Endothelial cell of umbilical vein (primary cell): ENCODE measurements around the gene ZNF778. TPM values are rescaled to one million over a fixed set of nuclear protein-coding genes. Genes with fewer than 3 reads are reported as not detected.

Experiments
- BruUV-seq: library from RNA; stranded (reverse); fragments of 400-500 nt; replicated peaks from 2 replicates; lab custom pipeline; 2021; lab: Mats Ljungman, UMichigan
- CTCF ChIA-PET: fragments of 300-600, 350-600 bp; sonication (Branson Sonifier 250); formaldehyde crosslinking; loops from one replicate; lab custom pipeline; 2021; ENCODE audit warnings: antibody characterized with exemption, inconsistent platforms; lab: Charles Lee
- POLR2A ChIA-PET: fragments of 300-600, 350-600 bp; sonication (Branson Sonifier 250); formaldehyde crosslinking; loops from one replicate; lab custom pipeline; 2021; ENCODE audit warnings: antibody characterized with exemption, inconsistent platforms; lab: Charles Lee
- DNase-seq: peaks from one replicate; pipeline ENCODE4 v3.0.0-alpha.2; 2011; ENCODE audit warnings: low read depth, low spot score
- FAIRE-seq: peaks from 2 replicates; lab custom pipeline; 2011; peaks lifted over from hg19 to GRCh38; lab: Jason Lieb, UNC
- H2AFZ ChIP-seq: 2 replicates; pipeline ENCODE4 v1.6.0; 2012; ENCODE audit warnings: low read depth, low read length, control low read depth, inconsistent platforms
- H3K27ac ChIP-seq: 2 replicates; pipeline ENCODE4 v1.5.1; 2011; ENCODE audit warnings: low read depth, mild to moderate bottlenecking, control low read depth, low read length, moderate library complexity; ENCODE audit not compliant: insufficient read depth
- H3K27me3 ChIP-seq, 2 experiments: 2 replicates each; pipeline versions ENCODE4 v1.6.0 to v1.6.1; 2011; ENCODE audit warnings: low read length in 2 of 2, mixed read lengths in 1 of 2; ENCODE audit not compliant: control insufficient read depth in 2 of 2, insufficient read depth in 2 of 2
- H3K36me3 ChIP-seq, 2 experiments: 2 replicates in 1 of 2; 3 replicates in 1 of 2; pipeline ENCODE4 v1.5.1; 2011; ENCODE audit warnings: low read length in 2 of 2, mild to moderate bottlenecking in 1 of 2, moderate library complexity in 1 of 2; ENCODE audit not compliant: control insufficient read depth in 2 of 2, insufficient read depth in 2 of 2; ENCODE audit errors: extremely low read depth in 1 of 2
- H3K4me1 ChIP-seq: 3 replicates; pipeline ENCODE4 v1.5.1; 2011; ENCODE audit warnings: mild to moderate bottlenecking, low read length; ENCODE audit not compliant: control insufficient read depth, insufficient read depth; ENCODE audit errors: extremely low read depth
- H3K4me2 ChIP-seq: 2 replicates; pipeline ENCODE4 v1.6.1; 2011; ENCODE audit warnings: low read length, control low read depth, mixed read lengths; ENCODE audit not compliant: insufficient read depth
- H3K4me3 ChIP-seq, 3 experiments: fragments of 200-600 bp in 1 of 3; sonication (generic), shearing (Covaris generic) in 1 of 3; replicated peaks in 1 of 3; 2 replicates each; pipeline ENCODE4 v1.5.1; 2011 to 2016; ENCODE audit warnings: control low read depth in 3 of 3, low read length in 3 of 3, mild to moderate bottlenecking in 2 of 3, inconsistent platforms in 1 of 3, low read depth in 1 of 3, moderate library complexity in 1 of 3; ENCODE audit not compliant: insufficient read depth in 1 of 3
- H3K79me2 ChIP-seq: 2 replicates; pipeline ENCODE4 v1.6.0; 2012; ENCODE audit warnings: low read length, inconsistent platforms; ENCODE audit not compliant: control insufficient read depth, insufficient read depth
- H3K9ac ChIP-seq: replicated peaks from 2 replicates; pipeline ENCODE3; 2011; ENCODE audit warnings: low read length, control low read depth; ENCODE audit not compliant: insufficient read depth; ENCODE audit errors: extremely low read depth
- H3K9me1 ChIP-seq: replicated peaks from 3 replicates; pipeline ENCODE4 v1.6.0; 2011; ENCODE audit warnings: mild to moderate bottlenecking, low read length; ENCODE audit not compliant: control insufficient read depth, insufficient read depth; ENCODE audit errors: extremely low read depth
- H3K9me3 ChIP-seq: replicated peaks from 2 replicates; pipeline ENCODE4 v1.5.1; 2012; ENCODE audit warnings: low read length, inconsistent platforms; ENCODE audit not compliant: control insufficient read depth, insufficient read depth
- H4K20me1 ChIP-seq: replicated peaks from 2 replicates; pipeline ENCODE3; 2011; ENCODE audit warnings: mild to moderate bottlenecking, low read length; ENCODE audit not compliant: control insufficient read depth, insufficient read depth; ENCODE audit errors: extremely low read depth
- CTCF ChIP-seq, 2 donors: IDR thresholded peaks; 1 replicate in 1 of 2; 2 replicates in 1 of 2; pipeline ENCODE4 v1.5.1; 2011; ENCODE audit warnings: low read length in 2 of 2, mild to moderate bottlenecking in 2 of 2, moderate library complexity in 2 of 2, control low read depth in 1 of 2, inconsistent platforms in 1 of 2, low read depth in 1 of 2; ENCODE audit not compliant: insufficient read depth in 1 of 2; ENCODE audit errors: extremely low read depth in 1 of 2
- EZH2 ChIP-seq: IDR thresholded peaks from 2 replicates; pipeline ENCODE4 v1.6.1; 2012; ENCODE audit warnings: borderline replicate concordance, low read depth, mild to moderate bottlenecking, moderate library complexity, low read length, inconsistent platforms; ENCODE audit not compliant: severe bottlenecking
- FOS ChIP-seq: IDR thresholded peaks from 2 replicates; pipeline ENCODE4 v1.6.1; 2011; ENCODE audit warnings: mild to moderate bottlenecking, low read length, moderate library complexity, borderline replicate concordance; ENCODE audit not compliant: insufficient read depth
- GATA2 ChIP-seq: IDR thresholded peaks from 2 replicates; pipeline ENCODE4 v1.7.0; 2011; ENCODE audit warnings: low read depth, mild to moderate bottlenecking, moderate library complexity, mixed read lengths, low read length; ENCODE audit not compliant: insufficient read length, insufficient read depth
- JUN ChIP-seq: IDR thresholded peaks from 2 replicates; pipeline ENCODE4 v1.6.1; 2011; ENCODE audit warnings: borderline replicate concordance, low read depth; ENCODE audit not compliant: insufficient read length, insufficient read depth
- MYC ChIP-seq: IDR thresholded peaks from one replicate; pipeline ENCODE4 v1.6.1; 2011; ENCODE audit warnings: mild to moderate bottlenecking, low read depth, low read length
- POLR2A ChIP-seq: IDR thresholded peaks from 2 replicates; pipeline ENCODE4 v1.6.1; 2012; ENCODE audit warnings: low read depth, mild to moderate bottlenecking, control low read depth, low read length
- POLR2AphosphoS5 ChIP-seq: IDR thresholded peaks from 2 replicates; pipeline ENCODE4 v1.6.1; 2012; ENCODE audit warnings: low read depth, mild to moderate bottlenecking, control low read depth, low read length, moderate library complexity; ENCODE audit not compliant: insufficient read depth
- dilution Hi-C: fragments of 300-500 bp; cut with MboI; formaldehyde crosslinking; loops from one replicate; pipeline ENCODE4 v1.15.0; 2019; ENCODE audit warnings: low sequenced_read_pairs; ENCODE audit not compliant: extremely low pct_ligation_motif_present
- intact Hi-C: fragments of 100-400 bp; cut with micrococcal nuclease; formaldehyde crosslinking; loops from one replicate; pipeline ENCODE4 v1.10.0; 2022
- polyA plus RNA-seq, 4 experiments: library from polyadenylated mRNA; depleted of rRNA in 3 of 4; stranded (reverse) in 3 of 4; unstranded in 1 of 4; fragments of >200 nt; gene quantifications; 2 replicates each; pipeline versions ENCODE4 v1.2.1 to v1.2.3, GENCODE V29; 2011 to 2012; ENCODE audit warnings: missing spikeins in 1 of 4
- total RNA-seq: library from RNA; stranded (reverse); gene quantifications from 2 replicates; pipeline ENCODE4 v1.2.3, GENCODE V29; 2021
- TF ChIP-seq, protein P1 (sequence below): IDR thresholded peaks from 2 replicates; pipeline ENCODE4 v1.6.1; 2011; ENCODE audit not compliant: insufficient read depth, insufficient read length

The ZNF778 gene
- total and polyA plus RNA-seq, 2 donors (not counting 3 experiments of a cell fraction or from before 2014, with no cell fraction given) = 3.8 to 10.9 TPM

DNA sequence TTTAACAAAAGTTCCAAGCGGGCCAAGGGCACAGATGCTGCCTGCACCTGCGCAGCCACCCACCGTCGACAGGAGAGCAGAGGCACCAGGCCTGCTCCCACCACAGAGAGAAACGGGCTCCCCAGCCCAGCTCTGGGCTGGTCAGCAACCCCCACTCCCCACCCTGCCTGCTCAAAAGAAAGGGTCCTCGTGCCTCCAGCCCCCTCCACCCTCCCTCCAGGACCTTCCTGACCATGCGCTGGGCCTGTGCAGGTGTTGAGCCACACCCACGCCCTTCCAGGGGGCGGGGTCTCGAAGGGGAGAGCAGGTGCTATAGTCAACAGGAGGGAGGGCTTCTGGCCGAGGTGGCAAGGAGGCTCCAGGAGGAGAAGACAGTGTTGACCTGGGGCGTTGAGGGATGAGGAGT lies 25.3 kb downstream of the ZNF778 start:
- POLR2A ChIA-PET = no interaction called here

More for the DNA sequence above, 25.3 kb downstream of the ZNF778 start:
- DNase-seq (no peak), FAIRE-seq (no peak)
- intact Hi-C loops (no loop called here), dilution Hi-C loops (no loop called here)
- CTCF ChIA-PET = no interaction called here
- Histone ChIP-seq H3K9me3 (no peaks in the 10 kb centered on the region), H3K79me2 (no peaks in the 10 kb centered on the region), H3K4me1 (peaks cover 5% of the 10 kb centered on the region), H3K9ac (no peak overlapping the region), H3K4me3 (no peak overlapping the region), H3K27ac (no peak overlapping the region), H3K4me2 (no peak overlapping the region), H3K36me3 (no peaks in the 10 kb centered on the region), H4K20me1 (no peaks in the 10 kb centered on the region), H3K27me3 (no peaks in the 10 kb centered on the region), H2AFZ (no peak overlapping the region), H3K9me1 (no peaks in the 10 kb centered on the region)
- TF ChIP-seq CTCF (IDR thresholded peaks at IDR 0.05; ENCODE audit: extremely low read depth in 1 of 2, insufficient read depth in 1 of 2, low read depth in 1 of 2, low read length in 2 of 2) (no peak), GATA2 (no peak), FOS (no peak), POLR2A (no peak), JUN (no peak), EZH2 (no peak), POLR2AphosphoS5 (no peak), MYC (no peak)
- TF ChIP-seq, protein P1, sequence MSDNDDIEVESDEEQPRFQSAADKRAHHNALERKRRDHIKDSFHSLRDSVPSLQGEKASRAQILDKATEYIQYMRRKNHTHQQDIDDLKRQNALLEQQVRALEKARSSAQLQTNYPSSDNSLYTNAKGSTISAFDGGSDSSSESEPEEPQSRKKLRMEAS = no peak
- no TSS peak for BruUV-seq
